GM12873 (cell line): ENCODE results near the gene MTA2.

Source experiments
- TF ChIP-seq, protein P1 (sequence below): IDR thresholded peaks from 2 replicates; pipeline ENCODE4 v1.5.1; 2012; ENCODE audit warnings: low read depth, mild to moderate bottlenecking, moderate library complexity, low read length, control low read depth; ENCODE audit not compliant: insufficient read depth; ENCODE audit errors: missing control alignments

The MTA2 gene

DNA sequence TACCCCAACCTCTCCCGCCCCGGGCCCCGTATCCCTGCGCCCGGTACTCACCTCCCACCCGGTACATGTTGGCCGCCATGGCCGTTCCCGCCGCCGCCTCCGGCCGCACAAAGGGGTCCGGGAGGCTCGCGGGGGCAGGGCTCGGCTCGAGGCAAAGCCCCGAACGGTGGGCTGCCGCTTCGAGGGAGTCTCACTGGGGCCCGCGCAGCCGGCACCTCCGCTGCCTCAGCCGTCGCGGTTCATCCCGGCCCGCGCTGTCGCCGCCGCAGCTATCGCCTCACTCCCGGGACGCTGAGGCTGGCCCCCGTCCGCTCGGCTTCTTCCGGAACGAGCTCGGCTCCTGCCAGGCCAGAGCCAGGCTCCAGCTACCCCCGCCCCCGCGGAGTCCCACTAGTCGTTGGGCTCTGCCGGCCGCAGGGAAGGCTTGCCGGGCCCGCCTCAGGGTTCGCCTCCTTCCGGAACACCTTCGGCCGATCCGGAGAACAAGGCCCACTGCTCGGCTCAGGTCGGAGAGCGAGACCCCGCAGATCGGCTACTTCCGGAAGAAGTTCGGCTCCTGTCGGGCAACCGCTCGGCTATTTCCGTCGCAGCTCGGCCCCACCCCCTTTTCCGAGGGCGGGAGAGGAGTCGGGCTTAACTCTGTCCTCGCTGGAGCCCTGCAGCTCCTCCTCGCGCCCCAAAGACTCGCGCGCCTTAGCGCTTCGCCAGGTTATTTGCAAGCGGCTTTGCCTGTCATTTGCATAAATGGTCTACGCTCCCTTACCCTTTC, at the start of gene MTA2:
Gene MTA2 (minus strand): TSS at position 494 of the 769 bp plus-strand sequence. CDS start 415 bp downstream, at position 79.
- TF ChIP-seq, protein P1, sequence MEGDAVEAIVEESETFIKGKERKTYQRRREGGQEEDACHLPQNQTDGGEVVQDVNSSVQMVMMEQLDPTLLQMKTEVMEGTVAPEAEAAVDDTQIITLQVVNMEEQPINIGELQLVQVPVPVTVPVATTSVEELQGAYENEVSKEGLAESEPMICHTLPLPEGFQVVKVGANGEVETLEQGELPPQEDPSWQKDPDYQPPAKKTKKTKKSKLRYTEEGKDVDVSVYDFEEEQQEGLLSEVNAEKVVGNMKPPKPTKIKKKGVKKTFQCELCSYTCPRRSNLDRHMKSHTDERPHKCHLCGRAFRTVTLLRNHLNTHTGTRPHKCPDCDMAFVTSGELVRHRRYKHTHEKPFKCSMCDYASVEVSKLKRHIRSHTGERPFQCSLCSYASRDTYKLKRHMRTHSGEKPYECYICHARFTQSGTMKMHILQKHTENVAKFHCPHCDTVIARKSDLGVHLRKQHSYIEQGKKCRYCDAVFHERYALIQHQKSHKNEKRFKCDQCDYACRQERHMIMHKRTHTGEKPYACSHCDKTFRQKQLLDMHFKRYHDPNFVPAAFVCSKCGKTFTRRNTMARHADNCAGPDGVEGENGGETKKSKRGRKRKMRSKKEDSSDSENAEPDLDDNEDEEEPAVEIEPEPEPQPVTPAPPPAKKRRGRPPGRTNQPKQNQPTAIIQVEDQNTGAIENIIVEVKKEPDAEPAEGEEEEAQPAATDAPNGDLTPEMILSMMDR: no peak

DNA sequence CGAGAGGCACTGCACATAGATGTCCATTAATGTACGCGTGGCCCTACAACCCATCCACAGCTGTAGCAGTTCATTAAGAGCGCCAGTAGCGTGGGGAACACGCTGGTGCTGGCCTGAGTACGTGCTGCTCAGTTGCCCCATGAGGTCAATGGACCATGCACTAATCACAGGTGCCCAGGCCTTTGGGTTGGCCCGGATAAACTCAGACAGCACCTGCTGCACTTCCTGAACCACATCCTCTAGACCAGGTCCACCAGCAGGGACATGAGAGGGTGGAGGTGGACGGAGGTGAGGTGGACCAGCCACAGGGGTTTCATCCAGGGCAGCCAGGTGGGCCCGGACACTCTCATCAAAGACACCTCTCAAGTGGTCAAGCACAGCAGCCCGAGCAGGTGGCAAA, 47.8 kb upstream of the MTA2 start:
- TF ChIP-seq, protein P1: no peak

DNA sequence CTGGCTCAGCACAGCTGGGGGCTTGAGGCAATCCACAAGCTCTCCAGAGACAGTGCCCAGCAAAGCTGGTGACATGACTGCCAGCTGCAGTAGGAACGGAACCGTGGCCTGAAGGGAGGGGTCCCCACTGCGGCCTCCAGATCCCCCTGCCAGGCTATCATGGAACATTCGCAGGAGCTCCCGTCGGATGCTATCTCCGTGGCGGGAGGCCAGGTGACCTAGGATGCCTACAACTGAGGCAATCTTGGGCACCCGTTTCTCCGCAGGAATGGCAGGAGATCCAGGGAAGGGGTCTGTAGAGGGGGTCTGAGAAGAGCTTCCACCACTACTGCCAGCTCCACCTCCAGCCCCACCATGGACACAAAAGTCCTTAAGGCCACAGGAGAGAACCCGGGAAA, 47.3 kb upstream of the MTA2 start:
- TF ChIP-seq, protein P1: no peak

DNA sequence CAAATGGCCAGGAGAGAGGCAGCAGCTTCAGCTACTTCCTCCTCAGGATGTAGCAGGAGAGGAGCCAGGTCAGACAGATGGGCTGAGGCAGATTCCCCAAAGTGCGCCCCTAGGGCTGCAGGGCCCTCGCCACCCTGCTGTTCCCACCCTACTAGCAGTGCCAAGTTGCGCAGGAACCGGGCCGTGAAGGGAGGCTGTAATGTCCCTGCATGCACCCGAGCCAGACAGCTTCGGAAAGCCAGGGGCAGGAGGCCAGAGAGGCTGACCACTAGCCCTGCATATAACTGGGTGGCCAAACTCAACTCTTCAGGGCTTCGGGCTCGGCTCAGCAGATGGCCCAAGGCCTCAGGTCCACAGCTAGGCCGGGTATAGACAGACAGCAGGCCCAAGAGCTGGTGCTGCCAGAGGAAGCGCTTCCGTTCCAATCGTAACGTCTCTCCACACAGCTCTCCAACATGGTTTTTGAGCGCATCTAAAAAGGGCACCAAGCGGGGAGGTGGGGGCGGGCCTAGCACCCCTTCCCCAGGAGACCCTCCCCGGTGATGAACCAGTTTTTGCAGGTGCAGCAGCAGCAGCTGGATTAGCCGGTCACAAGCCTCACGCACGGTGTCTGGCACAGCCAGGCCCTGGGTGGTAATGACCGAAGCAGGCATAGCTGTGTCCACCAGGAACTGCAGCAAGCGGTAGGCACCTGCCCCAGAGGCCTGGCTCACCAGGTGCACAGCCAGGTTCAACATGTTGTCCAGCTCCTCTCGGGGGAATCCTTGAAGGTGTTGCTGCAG, 46.7 kb upstream of the MTA2 start:
- TF ChIP-seq, protein P1: no peak

DNA sequence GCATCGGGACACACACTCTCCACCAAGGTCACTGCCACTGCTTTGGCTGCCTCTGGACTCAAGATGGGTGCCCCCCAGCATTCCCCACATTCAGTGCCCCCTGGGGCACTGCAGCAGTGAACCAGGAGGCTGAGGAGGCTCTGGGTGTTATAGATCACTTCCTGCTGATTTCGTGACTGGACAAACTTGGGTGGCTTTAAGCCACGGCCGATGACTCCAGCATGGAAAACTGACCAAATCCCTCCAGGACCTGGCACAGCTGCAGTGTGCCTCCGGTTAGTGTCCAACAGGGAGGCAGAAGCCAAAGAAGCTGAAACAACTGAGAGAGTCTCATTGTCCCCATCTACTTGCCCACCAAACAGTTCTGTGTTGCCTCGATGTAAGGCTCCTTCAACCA, 45.9 kb upstream of the MTA2 start:
- TF ChIP-seq, protein P1: no peak

DNA sequence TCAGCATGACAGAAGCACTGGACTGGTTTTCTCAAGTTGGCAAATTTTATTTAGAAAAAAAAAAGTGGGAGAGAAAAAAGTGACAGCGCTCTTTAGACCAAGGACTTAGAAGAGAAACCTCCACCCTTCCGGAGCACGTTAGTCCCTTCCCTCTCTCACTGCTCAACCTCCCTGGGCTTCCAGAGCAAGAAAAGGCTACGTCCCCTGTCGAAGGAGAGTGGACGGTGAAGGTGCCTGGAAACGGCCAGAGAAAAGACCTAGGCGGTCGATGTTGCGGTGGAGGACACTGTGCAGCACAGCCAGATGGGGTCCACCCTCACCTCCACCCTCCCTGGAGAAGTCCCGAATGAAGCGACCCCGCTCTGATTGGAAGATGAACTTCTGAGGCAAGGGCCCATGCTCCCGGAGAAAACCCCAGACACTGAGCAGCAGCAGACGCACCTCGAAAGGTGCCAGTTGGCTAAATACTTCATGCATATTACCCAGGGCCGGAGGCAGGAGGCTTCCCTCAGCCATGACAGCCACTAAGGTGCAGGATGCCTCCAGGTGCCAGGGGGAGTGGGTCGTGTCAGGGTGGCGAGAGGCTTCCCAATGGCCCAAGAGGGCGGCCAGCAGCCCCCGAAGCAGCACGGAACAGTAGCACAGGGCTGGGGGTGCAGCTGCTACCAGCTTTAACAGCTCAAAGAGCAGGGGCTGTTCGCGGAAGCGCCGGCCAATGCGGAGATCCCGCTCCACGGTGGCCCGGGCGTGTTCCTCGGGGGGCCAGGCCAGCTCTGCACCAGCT, 45.4 kb upstream of the MTA2 start:
- TF ChIP-seq, protein P1: no peak
